Ectodermal cell (in vitro differentiated cells): ENCODE results near the gene RAB7B.

Experiments used
- H3K27ac ChIP-seq: 2 replicates; pipeline ENCODE4 v1.7.0; 2013; ENCODE audit warnings: mild to moderate bottlenecking, low read depth, low read length; ENCODE audit not compliant: insufficient read depth, poor library complexity, severe bottlenecking
- H3K27me3 ChIP-seq: 2 replicates; pipeline ENCODE4 v1.7.0; 2013; ENCODE audit warnings: mild to moderate bottlenecking, low read length; ENCODE audit not compliant: insufficient read depth, control insufficient read depth, poor library complexity, severe bottlenecking
- H3K36me3 ChIP-seq: one replicate; pipeline ENCODE4 v1.7.0; 2013; ENCODE audit warnings: low read length; ENCODE audit not compliant: control insufficient read depth, insufficient read depth
- H3K4me1 ChIP-seq: one replicate; pipeline ENCODE4 v1.7.0; 2013; ENCODE audit warnings: low read length; ENCODE audit not compliant: control insufficient read depth, insufficient read depth
- H3K4me3 ChIP-seq: 2 replicates; pipeline ENCODE4 v1.7.0; 2013; ENCODE audit warnings: low read depth, low read length, control low read depth; ENCODE audit not compliant: insufficient read depth
- H3K9me3 ChIP-seq: 2 replicates; pipeline ENCODE4 v1.7.0; 2013; ENCODE audit warnings: mild to moderate bottlenecking, low read length, moderate library complexity; ENCODE audit not compliant: control insufficient read depth
- WGBS, 2 experiments: methylation state at CpG; one replicate each; pipeline ENCODE4 v1.1.7; 2013; ENCODE audit warnings: missing lambda C conversion rate in 2 of 2; 5-methylcytosine and 5-hydroxymethylcytosine counted together

The RAB7B gene

GRCh38 chr1:206011057-206011456 lies 7.9 kb upstream of the RAB7B start:
- WGBS, 2 experiments = 94 to 96% methylated on average over 8 of the region's 8 CpGs
- Histone ChIP-seq H3K27ac (no peak overlapping the region), H3K27me3 (no peaks in the 10 kb centered on the region), H3K36me3 (no peaks in the 10 kb centered on the region), H3K4me3 (no peak overlapping the region), H3K4me1 (no peaks in the 10 kb centered on the region), H3K9me3 (no peaks in the 10 kb centered on the region)

- WGBS, 2 experiments = 79 to 81% methylated on average over 5 of the region's 5 CpGs
- Histone ChIP-seq H3K36me3 (no peaks in the 10 kb centered on the region), H3K27me3 (no peaks in the 10 kb centered on the region), H3K4me1 (no peaks in the 10 kb centered on the region), H3K4me3 (no peak overlapping the region), H3K9me3 (no peaks in the 10 kb centered on the region), H3K27ac (no peak overlapping the region)
Measured at GRCh38 chr1:206010060-206010459, 6.9 kb upstream of the RAB7B start.

- Histone ChIP-seq H3K36me3 (no peaks in the 10 kb centered on the region), H3K4me3 (no peak overlapping the region), H3K27ac (no peak overlapping the region), H3K4me1 (no peaks in the 10 kb centered on the region), H3K9me3 (no peaks in the 10 kb centered on the region), H3K27me3 (no peaks in the 10 kb centered on the region)
- 67 to 83% methylated on average over 4 of the region's 4 CpGs for whole genome bisulfite sequencing, 2 experiments
Measured at GRCh38 chr1:206006946-206007345, 3.8 kb upstream of the RAB7B start.

- no peaks in the 10 kb centered on the region for H3K4me1 ChIP-seq
- no peak overlapping the region for H3K4me3 ChIP-seq
- H3K27ac ChIP-seq = no peak overlapping the region
- 87 to 89% methylated on average over 8 of the region's 8 CpGs for WGBS, 2 experiments
- H3K36me3 ChIP-seq = no peaks in the 10 kb centered on the region
- H3K27me3 ChIP-seq = no peaks in the 10 kb centered on the region
- no peaks in the 10 kb centered on the region for H3K9me3 ChIP-seq
Measured at GRCh38 chr1:206005778-206006180, 2.6 kb upstream of the RAB7B start.

GRCh38 chr1:206005234-206005633 lies 2.0 kb upstream of the RAB7B start:
- Histone ChIP-seq H3K4me3 (no peak overlapping the region), H3K27me3 (no peaks in the 10 kb centered on the region), H3K4me1 (no peaks in the 10 kb centered on the region), H3K27ac (no peak overlapping the region), H3K36me3 (no peaks in the 10 kb centered on the region), H3K9me3 (no peaks in the 10 kb centered on the region)
- 94% methylated on average over 7 of the region's 7 CpGs for WGBS, 2 experiments

GRCh38 chr1:206004826-206005225 lies 1.6 kb upstream of the RAB7B start:
- Histone ChIP-seq H3K36me3 (no peaks in the 10 kb centered on the region), H3K27ac (no peak overlapping the region), H3K27me3 (no peaks in the 10 kb centered on the region), H3K4me3 (no peak overlapping the region), H3K9me3 (no peaks in the 10 kb centered on the region), H3K4me1 (no peaks in the 10 kb centered on the region)
- 91 to 92% methylated on average over 12 of the region's 12 CpGs for WGBS, 2 experiments

- WGBS, 2 experiments = 89 to 94% methylated on average over 7 of the region's 7 CpGs
- Histone ChIP-seq H3K36me3 (no peaks in the 10 kb centered on the region), H3K4me1 (no peaks in the 10 kb centered on the region), H3K4me3 (no peak overlapping the region), H3K27ac (no peak overlapping the region), H3K27me3 (no peaks in the 10 kb centered on the region), H3K9me3 (no peaks in the 10 kb centered on the region)
Measured at GRCh38 chr1:206003854-206004800, 932 bp upstream of the RAB7B start.

- Histone ChIP-seq H3K9me3 (no peaks in the 10 kb centered on the region), H3K27ac (no peak overlapping the region), H3K36me3 (no peaks in the 10 kb centered on the region)
Measured at GRCh38 chr1:206002160-206002559, 1.0 kb downstream of the RAB7B start.

GRCh38 chr1:206001476-206001888 lies 1.7 kb downstream of the RAB7B start:
- Histone ChIP-seq H3K36me3 (no peaks in the 10 kb centered on the region), H3K27ac (no peak overlapping the region), H3K4me1 (peaks cover 9% of the 10 kb centered on the region), H3K27me3 (no peaks in the 10 kb centered on the region), H3K9me3 (no peaks in the 10 kb centered on the region), H3K4me3 (no peak overlapping the region)
- WGBS, 2 experiments = 53 to 62% methylated on average over 3 of the region's 3 CpGs

More at GRCh38 chr1:206002160-206002559, 1.0 kb downstream of the RAB7B start:
- peaks cover 9% of the 10 kb centered on the region for H3K4me1 ChIP-seq
- WGBS, 2 experiments = 91 to 96% methylated on average over 2 of the region's 3 CpGs
- H3K27me3 ChIP-seq = no peaks in the 10 kb centered on the region
- H3K4me3 ChIP-seq = no peak overlapping the region

- H3K4me1 ChIP-seq = peaks cover 9% of the 10 kb centered on the region
- no peaks in the 10 kb centered on the region for H3K27me3 ChIP-seq
- H3K4me3 ChIP-seq = no peak overlapping the region
- WGBS, 2 experiments = 93% methylated on average over 7 to 8 of the region's 8 CpGs
- no peak overlapping the region for H3K27ac ChIP-seq
- H3K9me3 ChIP-seq = no peaks in the 10 kb centered on the region
- no peaks in the 10 kb centered on the region for H3K36me3 ChIP-seq
Measured at GRCh38 chr1:206000641-206001339, 2.4 kb downstream of the RAB7B start.
